ES-I3 (cell line): ENCODE data around the gene NBEA.

ENCODE experiments used
- H3K36me3 ChIP-seq: 2 replicates; pipeline ENCODE4 v1.6.1; 2013; ENCODE audit warnings: mild to moderate bottlenecking, low read length, control low read depth, moderate library complexity; ENCODE audit not compliant: insufficient read depth
- H3K4me1 ChIP-seq: 2 replicates; pipeline ENCODE4 v1.6.1; 2013; ENCODE audit warnings: mild to moderate bottlenecking, control low read depth, low read length; ENCODE audit not compliant: insufficient read depth
- H3K9ac ChIP-seq: 2 replicates; pipeline ENCODE4 v1.6.1; 2013; ENCODE audit warnings: low read depth, mild to moderate bottlenecking, low read length, moderate library complexity
- H3K9me3 ChIP-seq: 2 replicates; pipeline ENCODE4 v1.6.1; 2013; ENCODE audit warnings: mild to moderate bottlenecking, low read length, moderate library complexity; ENCODE audit not compliant: control insufficient read depth, insufficient read depth

NBEA gene

GRCh38 chr13:35482527-35482926 is 540.5 kb downstream of the NBEA start:
- H3K9me3 ChIP-seq: no peaks in the 10 kb centered on the region
- H3K36me3 ChIP-seq: no peaks in the 10 kb centered on the region
- H3K4me1 ChIP-seq: no peaks in the 10 kb centered on the region; the same call in 1 of the 2 replicates
- H3K9ac ChIP-seq: no peak overlapping the region

GRCh38 chr13:35483761-35484160 is 541.7 kb downstream of the NBEA start:
- Histone ChIP-seq H3K9ac (no peak overlapping the region), H3K4me1 (no peaks in the 10 kb centered on the region; the same call in 1 of the 2 replicates), H3K9me3 (no peaks in the 10 kb centered on the region), H3K36me3 (no peaks in the 10 kb centered on the region)

- Histone ChIP-seq H3K9me3 (no peaks in the 10 kb centered on the region), H3K9ac (no peak overlapping the region), H3K4me1 (no peaks in the 10 kb centered on the region; the same call in 1 of the 2 replicates), H3K36me3 (no peaks in the 10 kb centered on the region)
Measured at GRCh38 chr13:35484384-35484783, 542.3 kb downstream of the NBEA start.

GRCh38 chr13:35485424-35485823 is 543.4 kb downstream of the NBEA start:
- Histone ChIP-seq H3K9me3 (no peaks in the 10 kb centered on the region), H3K9ac (no peak overlapping the region), H3K4me1 (no peaks in the 10 kb centered on the region), H3K36me3 (no peaks in the 10 kb centered on the region)

DNA sequence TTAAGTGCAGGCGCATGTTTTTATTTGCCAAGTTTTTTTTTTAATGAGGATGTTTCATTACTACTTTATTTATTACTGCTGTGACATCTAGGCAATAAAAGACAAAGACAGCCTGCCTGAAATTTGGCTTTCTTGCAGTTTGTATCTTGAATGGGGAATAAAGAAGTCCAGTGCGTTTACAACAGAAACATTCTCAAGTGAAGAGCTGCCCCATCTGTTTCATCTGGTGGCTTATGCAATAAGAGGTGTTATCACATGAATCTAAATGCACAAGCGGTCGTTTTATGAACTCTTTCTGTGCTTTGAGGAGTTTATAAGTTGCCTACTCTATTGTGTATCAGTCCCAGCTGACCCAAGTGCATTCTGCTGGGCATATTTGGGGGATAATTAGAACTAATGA is 547.0 kb downstream of the NBEA start:
- H3K36me3 ChIP-seq: no peaks in the 10 kb centered on the region
- no peaks in the 10 kb centered on the region for H3K9me3 ChIP-seq
- no peaks in the 10 kb centered on the region for H3K4me1 ChIP-seq

DNA sequence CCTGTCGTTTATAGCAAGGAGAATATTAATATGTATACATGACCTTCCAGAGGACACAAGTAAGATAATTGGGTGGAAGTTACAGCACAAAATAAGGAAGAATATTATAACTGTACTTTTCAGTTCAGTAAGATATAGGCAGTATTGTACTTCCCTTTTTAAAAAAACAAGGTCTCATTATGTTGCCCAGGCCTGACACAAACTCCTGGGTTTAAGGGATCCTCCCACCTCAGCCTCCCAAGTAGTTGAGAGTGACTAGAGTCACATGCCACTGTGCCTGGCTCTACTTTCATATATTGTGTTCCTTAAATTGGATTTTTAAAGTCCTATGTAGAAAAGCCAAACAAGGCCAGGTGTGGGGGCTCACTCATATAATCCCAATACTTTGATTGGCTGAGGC is 553.9 kb downstream of the NBEA start:
- Histone ChIP-seq H3K9ac (no peak overlapping the region), H3K4me1 (no peaks in the 10 kb centered on the region), H3K9me3 (no peaks in the 10 kb centered on the region), H3K36me3 (no peaks in the 10 kb centered on the region)

More for the DNA sequence above, 547.0 kb downstream of the NBEA start:
- no peak overlapping the region for H3K9ac ChIP-seq

- H3K9ac ChIP-seq: no peak overlapping the region
- no peaks in the 10 kb centered on the region for H3K9me3 ChIP-seq
- no peaks in the 10 kb centered on the region for H3K36me3 ChIP-seq
- no peaks in the 10 kb centered on the region for H3K4me1 ChIP-seq
Measured at GRCh38 chr13:35496761-35497386, 554.8 kb downstream of the NBEA start.

GRCh38 chr13:35498231-35498630 is 556.2 kb downstream of the NBEA start:
- no peaks in the 10 kb centered on the region for H3K9me3 ChIP-seq
- no peak overlapping the region for H3K9ac ChIP-seq
- H3K36me3 ChIP-seq: no peaks in the 10 kb centered on the region
- no peaks in the 10 kb centered on the region for H3K4me1 ChIP-seq

GRCh38 chr13:35499196-35499662 is 557.2 kb downstream of the NBEA start:
- no peak overlapping the region for H3K9ac ChIP-seq
- no peaks in the 10 kb centered on the region; the same call in 1 of the 2 replicates for H3K4me1 ChIP-seq
- no peaks in the 10 kb centered on the region for H3K36me3 ChIP-seq
- H3K9me3 ChIP-seq: no peaks in the 10 kb centered on the region

DNA sequence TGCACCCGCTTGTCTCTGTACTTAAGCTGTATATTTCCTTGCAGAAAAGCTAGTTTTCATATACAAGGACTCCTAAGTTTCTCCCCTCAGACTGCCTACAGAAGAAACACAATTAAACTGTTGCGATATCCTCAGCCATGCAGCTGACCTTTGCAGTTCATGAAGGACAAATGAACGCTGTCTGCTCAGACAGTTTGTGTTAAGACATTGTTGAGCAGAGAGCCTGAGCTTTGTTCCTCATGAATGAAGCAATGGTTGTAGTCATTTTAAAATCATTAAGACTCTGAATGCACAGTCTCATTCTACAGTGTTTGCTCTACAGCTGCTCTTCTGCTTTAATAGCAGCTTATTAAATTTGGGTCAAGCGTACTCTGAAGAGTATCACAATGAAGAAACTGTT is 557.6 kb downstream of the NBEA start:
- no peaks in the 10 kb centered on the region; the same call in 1 of the 2 replicates for H3K4me1 ChIP-seq
- H3K36me3 ChIP-seq: no peaks in the 10 kb centered on the region
- H3K9me3 ChIP-seq: no peaks in the 10 kb centered on the region
- no peak overlapping the region for H3K9ac ChIP-seq

GRCh38 chr13:35500144-35500543 is 558.1 kb downstream of the NBEA start:
- H3K36me3 ChIP-seq: no peaks in the 10 kb centered on the region
- no peak overlapping the region for H3K9ac ChIP-seq
- H3K9me3 ChIP-seq: no peaks in the 10 kb centered on the region
- H3K4me1 ChIP-seq: no peaks in the 10 kb centered on the region; the same call in 1 of the 2 replicates

- H3K9ac ChIP-seq: no peak overlapping the region
- no peaks in the 10 kb centered on the region for H3K9me3 ChIP-seq
- no peaks in the 10 kb centered on the region; the same call in 1 of the 2 replicates for H3K4me1 ChIP-seq
- no peaks in the 10 kb centered on the region for H3K36me3 ChIP-seq
Measured at GRCh38 chr13:35501661-35502235, 559.7 kb downstream of the NBEA start.

- Histone ChIP-seq H3K9me3 (no peaks in the 10 kb centered on the region), H3K9ac (no peak overlapping the region), H3K36me3 (no peaks in the 10 kb centered on the region), H3K4me1 (no peaks in the 10 kb centered on the region; the same call in 1 of the 2 replicates)
Measured at GRCh38 chr13:35502456-35502855, 560.4 kb downstream of the NBEA start.

- H3K36me3 ChIP-seq: no peaks in the 10 kb centered on the region
- H3K4me1 ChIP-seq: peaks cover 9% of the 10 kb centered on the region; the same call in 1 of the 2 replicates
- H3K9ac ChIP-seq: no peak overlapping the region
- no peaks in the 10 kb centered on the region for H3K9me3 ChIP-seq
Measured at GRCh38 chr13:35512271-35512920, 570.3 kb downstream of the NBEA start.

- no peaks in the 10 kb centered on the region for H3K9me3 ChIP-seq
- no peaks in the 10 kb centered on the region for H3K36me3 ChIP-seq
- H3K9ac ChIP-seq: no peak overlapping the region
- H3K4me1 ChIP-seq: peaks cover 9% of the 10 kb centered on the region; the same call in 1 of the 2 replicates
Measured at GRCh38 chr13:35514061-35514477, 572.0 kb downstream of the NBEA start.
